GM21447 (cell line): Measurements from ENCODE around the gene MAGEA6.
"Not testable (repeated sequence)": the region's sequence is repeated elsewhere in the genome, so short reads cannot be mapped to it uniquely, and the experiment has no call there.

Source experiments
- ATAC-seq: cut with Tn5 transposase; IDR thresholded peaks from one replicate; pipeline ENCODE4 v1.9.1; 2021; ENCODE audit not compliant: unreplicated experiment

MAGEA6 gene

DNA sequence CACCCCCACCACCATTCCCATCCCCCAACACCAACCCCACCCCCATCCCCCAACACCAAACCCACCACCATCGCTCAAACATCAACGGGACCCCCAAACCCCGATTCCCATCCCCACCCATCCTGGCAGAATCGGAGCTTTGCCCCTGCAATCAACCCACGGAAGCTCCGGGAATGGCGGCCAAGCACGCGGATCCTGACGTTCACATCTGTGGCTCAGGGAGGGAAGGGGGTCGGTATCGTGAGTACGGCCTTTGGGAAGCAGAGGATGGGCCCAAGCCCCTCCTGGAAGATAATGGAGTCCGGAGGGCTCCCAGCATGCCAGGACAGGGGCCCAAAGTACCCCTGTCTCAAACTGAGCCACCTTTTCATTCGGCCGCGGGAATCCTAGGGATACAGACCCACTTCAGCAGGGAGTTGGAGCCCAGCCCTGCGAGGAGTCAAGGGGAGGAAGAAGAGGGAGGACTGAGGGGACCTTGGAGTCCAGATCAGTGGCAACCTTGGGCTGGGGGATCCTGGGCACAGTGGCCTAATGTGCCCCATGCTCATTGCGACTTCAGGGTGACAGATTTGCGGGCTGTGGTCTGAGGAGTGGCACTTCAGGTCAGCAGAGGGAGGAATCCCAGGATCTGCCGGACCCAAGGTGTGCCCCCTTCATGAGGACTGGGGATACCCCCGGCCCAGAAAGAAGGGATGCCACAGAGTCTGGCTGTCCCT, 35.2 kb downstream of the MAGEA6 start:
- ATAC-seq = not testable (repeated sequence)

DNA sequence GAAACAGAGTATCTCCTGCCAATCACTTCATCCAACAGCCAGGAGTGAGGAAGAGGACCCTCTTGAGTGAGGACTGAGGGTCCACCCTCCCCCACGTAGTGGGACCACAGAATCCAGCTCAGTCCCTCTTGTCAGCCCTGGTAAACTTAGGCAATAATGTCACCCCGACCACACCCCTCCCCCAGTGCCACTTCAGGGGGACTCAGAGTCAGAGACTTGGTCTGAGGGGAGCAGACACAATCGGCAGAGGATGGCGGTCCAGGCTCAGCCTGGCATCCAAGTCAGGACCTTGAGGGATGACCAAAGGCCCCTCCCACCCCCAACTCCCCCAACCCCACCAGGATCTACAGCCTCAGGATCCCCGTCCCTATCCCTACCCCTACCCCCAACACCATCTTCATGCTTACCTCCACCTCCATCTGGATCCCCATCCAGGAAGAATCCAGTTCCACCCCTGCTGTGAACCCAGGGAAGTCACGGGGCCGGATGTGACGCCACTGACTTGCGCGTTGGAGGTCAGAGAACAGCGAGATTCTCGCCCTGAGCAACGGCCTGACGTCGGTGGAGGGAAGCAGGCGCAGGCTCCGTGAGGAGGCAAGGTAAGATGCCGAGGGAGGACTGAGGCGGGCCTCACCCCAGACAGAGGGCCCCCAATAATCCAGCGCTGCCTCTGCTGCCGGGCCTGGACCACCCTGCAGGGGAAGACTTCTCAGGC, 36.1 kb downstream of the MAGEA6 start, which contains the start of the genes CSAG1 and MAGEA12:
Gene CSAG1 (minus strand): TSS at position 461 of the 715 bp plus-strand sequence. CDS start 1,261 bp downstream, outside the sequence.
Gene MAGEA12 (plus strand): TSS at position 497 of the 715 bp plus-strand sequence. CDS start 2,405 bp downstream, outside the sequence.
- no peak for ATAC-seq

DNA sequence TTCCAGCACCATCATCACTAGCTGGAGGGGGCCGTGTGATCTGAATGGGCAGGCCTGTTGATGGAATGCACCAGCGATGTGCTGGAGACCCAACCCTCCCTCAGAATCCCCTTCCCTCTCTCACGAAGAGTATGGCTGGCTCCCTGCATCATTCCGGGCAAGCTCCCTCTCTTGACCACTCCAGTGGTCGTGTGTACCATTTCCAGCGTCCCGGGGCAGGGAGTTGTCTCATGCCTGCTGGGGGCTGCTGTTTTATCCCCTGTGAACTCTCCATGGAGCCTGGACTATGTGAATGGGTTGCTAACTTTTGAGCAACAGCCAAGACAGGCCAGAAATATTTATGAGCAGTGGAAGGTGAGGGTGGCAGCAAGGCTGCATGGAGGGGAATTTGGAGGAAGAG, 44.1 kb downstream of the MAGEA6 start:
- no peak for ATAC-seq
